Measurements from ENCODE around the gene SCGB1D2.

GRCh38 chr11:62223095-62223494 lies 18.9 kb upstream of the SCGB1D2 start:
- TF ChIP-seq LEF1 (IDR thresholded peaks at IDR 0.05; ENCODE audit: borderline replicate concordance) (no peak), BHLHE40 (IDR thresholded peaks at IDR 0.05; ENCODE audit: borderline replicate concordance) (no peak), TARDBP (IDR thresholded peaks at IDR 0.05) (no peak), ELF4 (IDR thresholded peaks at IDR 0.05) (no peak)
